ENCODE data around the gene SERINC5.
A peak's percentile ranks its signal among the peaks of the same experiment; 100 is the strongest.
"Not testable (repeated sequence)": the region's sequence is repeated elsewhere in the genome, so short reads cannot be mapped to it uniquely, and the experiment has no call there.

The SERINC5 gene

GRCh38 chr5:80255811-80256712 lies at the start of gene SERINC5:
SERINC5 (minus strand) TSS chr5:80256048; CDS start chr5:80255922, 126 bp downstream.
- no peaks in the 10 kb centered on the region for H3K9me3 Mint-ChIP-seq
- peak; percentile 82 for DNase-seq

DNA sequence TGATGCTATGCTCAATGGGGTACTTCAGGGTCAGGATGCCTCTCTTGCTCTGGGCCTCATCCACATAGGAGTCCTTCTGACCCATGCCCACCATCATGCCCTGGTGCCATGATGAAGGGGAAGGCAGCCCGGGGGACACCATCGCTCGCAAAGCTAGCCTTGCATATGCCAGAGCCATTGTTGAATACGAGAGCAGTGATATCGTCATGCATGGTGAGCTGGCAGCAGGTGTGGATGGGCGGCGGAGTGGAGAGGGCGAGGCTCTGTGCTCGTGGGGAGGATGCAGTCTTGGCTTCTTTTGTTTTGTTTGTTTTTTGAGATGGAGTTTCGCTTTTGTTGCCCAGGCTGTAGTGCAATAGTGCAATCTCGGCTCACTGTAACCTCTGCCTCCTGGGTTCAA lies 46.8 kb upstream of the SERINC5 start:
- no peak for DNase-seq
- peaks cover 7% of the 10 kb centered on the region for H3K4me1 Mint-ChIP-seq
- H3K9me3 Mint-ChIP-seq = peaks cover 27% of the 10 kb centered on the region
- peaks cover 7% of the 10 kb centered on the region for H3K27me3 Mint-ChIP-seq (ENCODE audit: low read depth, poor library complexity)
- peak overlapping the region; percentile 59 for H3K27ac Mint-ChIP-seq
- H3K36me3 Mint-ChIP-seq (ENCODE audit: low read depth) = peaks cover 5% of the 10 kb centered on the region
- TF ChIP-seq CTCF (IDR thresholded peaks at IDR 0.05) = no peak
- no peak overlapping the region for H3K4me3 Mint-ChIP-seq

More at GRCh38 chr5:80255811-80256712, at the start of gene SERINC5:
- H3K4me3 Mint-ChIP-seq = peak within 1 kb of the TSS; percentile 98
- H3K36me3 Mint-ChIP-seq (ENCODE audit: low read depth) = no peaks in the 10 kb centered on the region
- peak within 1 kb of the TSS; percentile 99 for H3K27ac Mint-ChIP-seq
- H3K4me1 Mint-ChIP-seq = peaks cover 56% of the 10 kb centered on the region
- no peak for TF ChIP-seq CTCF (IDR thresholded peaks at IDR 0.05)
- H3K27me3 Mint-ChIP-seq (ENCODE audit: low read depth, poor library complexity) = peaks cover 4% of the 10 kb centered on the region

- H3K4me1 Mint-ChIP-seq; H3K36me3 Mint-ChIP-seq (ENCODE audit: low read depth); DNase-seq; H3K4me3 Mint-ChIP-seq; H3K27ac Mint-ChIP-seq: not testable (repeated sequence)
- Mint-ChIP-seq H3K27me3 (ENCODE audit: low read depth, poor library complexity) (peaks cover 12% of the 10 kb centered on the region), H3K9me3 (peaks cover 27% of the 10 kb centered on the region)
Observed at GRCh38 chr5:80301342-80301741, 45.5 kb upstream of the SERINC5 start.

GRCh38 chr5:80300796-80301195 lies 44.9 kb upstream of the SERINC5 start:
- H3K4me3 Mint-ChIP-seq; DNase-seq; H3K4me1 Mint-ChIP-seq; H3K27ac Mint-ChIP-seq; H3K36me3 Mint-ChIP-seq (ENCODE audit: low read depth): not testable (repeated sequence)
- Mint-ChIP-seq H3K27me3 (ENCODE audit: low read depth, poor library complexity) (peaks cover 14% of the 10 kb centered on the region), H3K9me3 (peaks cover 27% of the 10 kb centered on the region)

GRCh38 chr5:80300125-80300524 lies 44.3 kb upstream of the SERINC5 start:
- Mint-ChIP-seq H3K27ac (no peak overlapping the region), H3K4me3 (no peak overlapping the region), H3K9me3 (peaks cover 27% of the 10 kb centered on the region), H3K27me3 (ENCODE audit: low read depth, poor library complexity) (peaks cover 17% of the 10 kb centered on the region), H3K4me1 (peaks cover 7% of the 10 kb centered on the region), H3K36me3 (ENCODE audit: low read depth) (peaks cover 5% of the 10 kb centered on the region)
- DNase-seq = no peak
- no peak for TF ChIP-seq CTCF (IDR thresholded peaks at IDR 0.05)

DNA sequence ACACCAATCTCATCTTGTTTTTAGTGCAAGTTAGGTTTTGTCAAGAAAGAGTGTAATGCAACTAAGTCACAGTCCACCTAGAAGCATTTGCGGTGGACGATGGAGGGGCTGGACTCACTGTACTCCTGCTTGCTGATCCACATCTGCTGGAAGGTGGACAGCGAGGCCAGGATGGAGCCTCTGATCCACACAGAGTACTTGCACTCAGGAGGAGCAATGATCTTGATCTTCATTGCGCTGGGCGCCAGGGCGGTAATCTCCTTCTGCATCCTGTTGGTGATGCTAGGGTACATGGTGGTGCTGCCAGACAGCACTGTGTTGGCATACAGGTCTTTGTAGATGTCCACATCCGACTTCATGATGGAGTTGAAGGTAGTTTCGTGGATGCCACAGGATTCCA lies 43.8 kb upstream of the SERINC5 start:
- peaks cover 5% of the 10 kb centered on the region for H3K36me3 Mint-ChIP-seq (ENCODE audit: low read depth)
- H3K4me3 Mint-ChIP-seq = no peak overlapping the region
- peaks cover 27% of the 10 kb centered on the region for H3K9me3 Mint-ChIP-seq
- H3K27me3 Mint-ChIP-seq (ENCODE audit: low read depth, poor library complexity) = peaks cover 17% of the 10 kb centered on the region
- no peak for DNase-seq
- H3K27ac Mint-ChIP-seq = no peak overlapping the region
- TF ChIP-seq CTCF (IDR thresholded peaks at IDR 0.05) = no peak
- H3K4me1 Mint-ChIP-seq = peaks cover 12% of the 10 kb centered on the region

- TF ChIP-seq CTCF (IDR thresholded peaks at IDR 0.05) = no peak
- Mint-ChIP-seq H3K4me3 (no peak overlapping the region), H3K27ac (no peak overlapping the region), H3K27me3 (ENCODE audit: low read depth, poor library complexity) (peaks cover 17% of the 10 kb centered on the region), H3K36me3 (ENCODE audit: low read depth) (peaks cover 5% of the 10 kb centered on the region), H3K4me1 (peaks cover 13% of the 10 kb centered on the region), H3K9me3 (peaks cover 18% of the 10 kb centered on the region)
- DNase-seq = no peak
Observed at GRCh38 chr5:80296121-80296520, 40.3 kb upstream of the SERINC5 start.
